Chondrocyte (in vitro differentiated cells): ENCODE results near the gene PLP2. TPM values are rescaled to one million over a fixed set of nuclear protein-coding genes. Genes with fewer than 3 reads are reported as not detected.

Experiments used
- DNase-seq: peaks from one replicate; pipeline ENCODE4 v3.0.0; 2021; ENCODE audit warnings: mixed read lengths, low spot score
- H3K27ac Mint-ChIP-seq: one replicate; pipeline ENCODE4 v1.8.0; 2021; ENCODE audit warnings: mild to moderate bottlenecking, moderate library complexity, mixed read lengths; ENCODE audit not compliant: unreplicated experiment
- H3K27me3 Mint-ChIP-seq: 2 replicates; pipeline ENCODE4 v1.8.0; 2021; ENCODE audit warnings: low read depth, mixed read lengths
- H3K36me3 Mint-ChIP-seq: 2 replicates; pipeline ENCODE4 v1.8.0; 2021; ENCODE audit warnings: low read depth, mixed read lengths
- H3K4me1 Mint-ChIP-seq: 2 replicates; pipeline ENCODE4 v1.8.0; 2021; ENCODE audit warnings: low read depth, mild to moderate bottlenecking, mixed read lengths
- H3K4me3 Mint-ChIP-seq: one replicate; pipeline ENCODE4 v1.8.0; 2021; ENCODE audit warnings: mild to moderate bottlenecking, moderate library complexity, mixed read lengths; ENCODE audit not compliant: unreplicated experiment
- H3K9me3 Mint-ChIP-seq: 2 replicates; pipeline ENCODE4 v1.8.0; 2021; ENCODE audit warnings: low read depth, mixed read lengths
- CTCF ChIP-seq: fragments of 200-600 bp; sonication (generic); IDR thresholded peaks from 2 replicates; pipeline ENCODE4 v1.5.0; 2021; ENCODE audit warnings: antibody characterized with exemption, mild to moderate bottlenecking, moderate library complexity
- total RNA-seq: library from RNA; stranded (reverse); gene quantifications from 3 replicates; pipeline ENCODE4 v1.2.1, GENCODE V29; 2021

Gene PLP2
- total RNA-seq, 1 donor from 2014 or later = 187 TPM

GRCh38 chrX:49174723-49175122 lies 3.0 kb downstream of the PLP2 start:
- no peak for DNase-seq
- H3K4me1 Mint-ChIP-seq = peaks cover 13% of the 10 kb centered on the region
- H3K4me3 Mint-ChIP-seq = no peak overlapping the region
- no peak overlapping the region for H3K27ac Mint-ChIP-seq
- no peak for TF ChIP-seq CTCF
- H3K36me3 Mint-ChIP-seq = peaks cover 13% of the 10 kb centered on the region
- H3K9me3 Mint-ChIP-seq = peaks cover 5% of the 10 kb centered on the region
- H3K27me3 Mint-ChIP-seq = no peaks in the 10 kb centered on the region

GRCh38 chrX:49175435-49176274 lies 4.0 kb downstream of the PLP2 start:
- Mint-ChIP-seq H3K27me3 (no peaks in the 10 kb centered on the region), H3K4me3 (no peak overlapping the region), H3K9me3 (peaks cover 5% of the 10 kb centered on the region), H3K36me3 (peaks cover 13% of the 10 kb centered on the region), H3K27ac (no peak overlapping the region), H3K4me1 (peaks cover 13% of the 10 kb centered on the region)
- no peak for DNase-seq
- no peak for TF ChIP-seq CTCF

GRCh38 chrX:49176421-49177326 lies 5.0 kb downstream of the PLP2 start:
- H3K9me3 Mint-ChIP-seq = peaks cover 5% of the 10 kb centered on the region
- H3K27ac Mint-ChIP-seq = peak overlapping the region; percentile 41
- H3K4me1 Mint-ChIP-seq = peaks cover 13% of the 10 kb centered on the region
- DNase-seq = no peak
- no peak overlapping the region for H3K4me3 Mint-ChIP-seq
- no peaks in the 10 kb centered on the region for H3K27me3 Mint-ChIP-seq
- TF ChIP-seq CTCF = no peak
- H3K36me3 Mint-ChIP-seq = peaks cover 13% of the 10 kb centered on the region

GRCh38 chrX:49177338-49177833 lies 5.7 kb downstream of the PLP2 start:
- Mint-ChIP-seq H3K4me1 (peaks cover 13% of the 10 kb centered on the region), H3K27ac (peak overlapping the region; percentile 23), H3K27me3 (no peaks in the 10 kb centered on the region), H3K4me3 (no peak overlapping the region), H3K9me3 (peaks cover 5% of the 10 kb centered on the region), H3K36me3 (peaks cover 16% of the 10 kb centered on the region)
- no peak for DNase-seq
- TF ChIP-seq CTCF = no peak

- H3K9me3 Mint-ChIP-seq = peaks cover 5% of the 10 kb centered on the region
- H3K27me3 Mint-ChIP-seq = no peaks in the 10 kb centered on the region
- H3K4me3 Mint-ChIP-seq = no peak overlapping the region
- no peak for TF ChIP-seq CTCF
- H3K36me3 Mint-ChIP-seq = peaks cover 16% of the 10 kb centered on the region
- peaks cover 9% of the 10 kb centered on the region for H3K4me1 Mint-ChIP-seq
- H3K27ac Mint-ChIP-seq = no peak overlapping the region
- no peak for DNase-seq
Observed at GRCh38 chrX:49177873-49178480, 6.3 kb downstream of the PLP2 start.
